NCI-H2196 (cell line): Measurements from ENCODE around the gene PHC2.
A peak's percentile ranks its signal among the peaks of the same experiment; 100 is the strongest.

Experiments
- DNase-seq: peaks from one replicate; lab custom pipeline; 2025; ENCODE audit not compliant: unreplicated experiment; lab: John Stamatoyannopoulos, UW

PHC2 gene

DNA sequence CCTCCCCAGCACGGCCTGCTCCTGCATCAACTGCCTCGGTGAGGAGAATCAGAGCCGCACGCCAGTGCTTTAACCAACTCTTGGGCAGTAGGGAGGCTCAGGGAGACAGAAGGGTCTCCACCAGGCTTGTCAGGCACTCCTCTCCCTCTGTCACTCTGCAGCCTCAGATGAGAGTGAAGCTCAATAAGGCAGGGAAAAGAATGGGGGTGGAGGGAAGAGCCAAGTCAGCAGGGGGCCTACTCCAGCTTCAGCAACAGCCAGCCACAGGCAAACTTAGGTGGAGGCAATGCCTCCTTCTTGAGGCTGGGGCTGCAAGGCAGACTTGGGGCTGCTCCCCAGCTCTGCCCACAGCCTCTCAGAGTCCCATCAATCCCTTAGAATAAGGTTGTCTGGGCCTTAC is 58.2 kb downstream of the PHC2 start:
- no peak for DNase-seq

DNA sequence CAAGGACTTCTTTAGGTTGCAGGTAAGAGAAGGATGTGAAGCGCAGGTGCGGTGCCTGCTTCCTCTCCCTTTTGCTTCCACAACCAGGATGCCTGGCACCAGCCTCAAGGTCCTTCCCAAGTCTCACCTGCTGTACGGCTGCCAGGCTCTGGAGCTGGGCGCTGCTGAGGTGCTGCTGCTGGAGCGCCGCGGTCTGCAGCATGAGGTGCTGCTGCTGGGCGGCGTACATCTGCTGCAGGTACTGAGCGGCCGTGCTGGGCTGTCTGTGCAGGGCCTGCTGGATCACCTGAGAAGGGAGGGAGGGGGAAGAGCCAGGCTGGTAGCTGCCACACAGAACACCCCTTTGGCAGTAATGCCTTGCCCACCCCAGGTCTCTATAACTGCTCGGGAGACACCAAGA is 58.7 kb downstream of the PHC2 start:
- DNase-seq, result no peak

DNA sequence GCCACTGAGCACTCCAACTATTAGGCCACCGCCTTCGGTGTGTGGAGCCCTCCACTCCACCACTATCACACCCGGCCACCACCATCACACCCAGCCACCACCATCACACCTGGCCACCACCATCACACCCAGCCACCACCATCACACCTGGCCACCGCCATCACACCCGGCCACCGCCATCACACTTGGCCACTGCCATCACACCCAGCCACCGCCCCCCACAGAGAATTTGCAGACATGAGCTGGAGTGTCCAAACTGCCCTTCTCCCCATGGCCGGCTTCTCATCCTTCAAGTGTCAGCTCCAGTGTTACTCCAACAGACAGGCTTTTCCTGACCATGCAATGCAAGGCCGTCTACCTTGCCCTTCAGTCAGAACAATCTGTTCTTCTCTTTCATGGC is 59.6 kb downstream of the PHC2 start:
- no peak for DNase-seq

DNA sequence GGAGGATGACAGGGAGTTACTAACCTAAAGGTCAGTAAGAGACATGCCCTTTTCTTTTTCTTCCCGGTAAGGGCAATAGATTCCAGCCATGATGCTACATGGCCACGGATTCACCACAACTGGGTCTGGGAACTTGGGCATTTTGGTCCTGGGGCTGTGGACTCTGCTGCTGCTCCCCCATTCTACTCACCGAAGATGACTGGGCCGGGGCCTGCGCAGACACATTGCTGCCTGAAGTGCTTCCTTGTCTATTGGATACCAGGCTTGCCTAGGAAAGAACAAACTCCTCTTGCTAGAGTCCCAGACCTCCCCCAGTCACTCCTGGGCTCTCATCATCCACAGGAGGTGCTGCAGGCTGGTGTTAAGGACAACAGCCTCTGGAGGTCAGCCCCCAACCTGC is 60.1 kb downstream of the PHC2 start:
- no peak for DNase-seq

DNA sequence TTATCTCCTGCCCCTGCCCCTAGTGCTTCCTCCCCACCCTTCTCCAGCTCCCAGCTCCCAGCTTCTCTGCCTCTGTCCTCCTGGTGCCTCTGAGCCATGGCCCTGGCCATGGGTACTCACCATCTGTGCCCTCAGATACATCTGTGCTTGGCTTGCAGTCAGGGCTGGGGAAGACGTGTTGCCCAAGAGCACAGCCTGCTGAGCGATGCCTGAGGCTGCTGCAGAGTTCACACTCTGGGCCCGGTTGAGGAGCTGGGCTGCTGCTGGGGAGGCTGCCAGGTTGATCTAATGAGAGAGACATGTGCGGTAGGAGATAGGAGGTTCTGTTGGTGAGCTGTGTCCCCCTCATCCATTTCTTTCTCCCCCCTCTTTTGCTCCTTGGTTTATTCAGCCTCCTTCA is 60.6 kb downstream of the PHC2 start:
- DNase-seq, result no peak

DNA sequence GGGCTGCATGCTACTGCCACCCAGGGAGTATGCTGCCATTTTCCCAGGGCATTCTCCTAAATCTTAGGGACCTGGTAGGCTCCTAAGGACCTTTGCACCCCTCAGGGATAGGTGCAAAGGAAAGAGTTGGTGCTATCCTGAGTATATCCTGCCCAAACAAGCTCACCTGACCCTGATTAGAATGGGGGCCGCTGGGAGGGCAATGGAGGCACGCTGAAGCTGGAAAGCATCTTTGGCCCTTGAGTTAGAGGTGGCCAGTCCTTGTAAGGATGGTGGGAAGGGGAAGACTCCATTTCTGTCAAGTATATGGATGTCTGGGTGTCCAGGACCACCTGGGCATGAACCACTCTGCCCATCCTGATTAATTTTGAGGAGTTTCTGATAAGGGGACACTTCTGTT is 61.1 kb downstream of the PHC2 start:
- no peak for DNase-seq

DNA sequence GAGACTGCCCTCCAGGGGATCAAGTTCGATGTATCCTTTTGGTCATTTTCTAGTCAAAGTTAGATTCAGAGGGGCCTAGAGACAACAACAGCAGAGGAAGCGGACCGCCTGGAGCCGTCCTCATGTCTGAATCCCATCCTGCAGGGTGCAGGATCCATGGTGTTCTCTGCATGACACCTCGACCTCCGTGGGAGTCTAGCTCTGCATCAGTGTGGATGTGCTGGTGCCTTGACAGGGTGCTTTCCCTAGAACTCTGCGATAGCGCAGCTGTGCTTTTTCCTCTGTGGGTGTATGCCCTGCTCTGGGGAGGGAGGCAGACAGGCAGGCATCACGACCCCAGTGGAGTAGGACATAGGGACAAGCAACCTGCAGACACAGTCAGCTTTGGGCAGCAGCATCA is 61.8 kb downstream of the PHC2 start:
- DNase-seq, result no peak

DNA sequence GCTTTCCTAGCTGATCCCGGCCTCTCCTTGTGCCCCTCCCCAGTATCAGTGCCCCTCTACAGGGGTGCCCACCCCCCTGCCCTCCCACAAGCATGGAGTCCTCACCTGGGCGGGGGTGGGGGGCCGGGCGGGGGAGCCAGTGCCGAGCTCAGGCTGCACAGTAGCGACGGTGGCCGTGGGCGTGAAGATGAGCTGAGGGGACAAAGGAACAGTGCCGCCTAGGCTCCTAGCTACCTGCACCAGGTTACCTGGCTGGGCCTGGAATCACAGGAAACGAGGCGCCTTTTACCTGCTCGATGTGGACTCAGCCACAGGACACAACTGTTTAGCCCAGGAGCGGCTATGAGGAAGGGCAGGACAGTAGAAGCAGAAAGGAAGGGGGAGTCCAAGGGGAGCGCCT is 62.5 kb downstream of the PHC2 start:
- DNase-seq, result no peak

DNA sequence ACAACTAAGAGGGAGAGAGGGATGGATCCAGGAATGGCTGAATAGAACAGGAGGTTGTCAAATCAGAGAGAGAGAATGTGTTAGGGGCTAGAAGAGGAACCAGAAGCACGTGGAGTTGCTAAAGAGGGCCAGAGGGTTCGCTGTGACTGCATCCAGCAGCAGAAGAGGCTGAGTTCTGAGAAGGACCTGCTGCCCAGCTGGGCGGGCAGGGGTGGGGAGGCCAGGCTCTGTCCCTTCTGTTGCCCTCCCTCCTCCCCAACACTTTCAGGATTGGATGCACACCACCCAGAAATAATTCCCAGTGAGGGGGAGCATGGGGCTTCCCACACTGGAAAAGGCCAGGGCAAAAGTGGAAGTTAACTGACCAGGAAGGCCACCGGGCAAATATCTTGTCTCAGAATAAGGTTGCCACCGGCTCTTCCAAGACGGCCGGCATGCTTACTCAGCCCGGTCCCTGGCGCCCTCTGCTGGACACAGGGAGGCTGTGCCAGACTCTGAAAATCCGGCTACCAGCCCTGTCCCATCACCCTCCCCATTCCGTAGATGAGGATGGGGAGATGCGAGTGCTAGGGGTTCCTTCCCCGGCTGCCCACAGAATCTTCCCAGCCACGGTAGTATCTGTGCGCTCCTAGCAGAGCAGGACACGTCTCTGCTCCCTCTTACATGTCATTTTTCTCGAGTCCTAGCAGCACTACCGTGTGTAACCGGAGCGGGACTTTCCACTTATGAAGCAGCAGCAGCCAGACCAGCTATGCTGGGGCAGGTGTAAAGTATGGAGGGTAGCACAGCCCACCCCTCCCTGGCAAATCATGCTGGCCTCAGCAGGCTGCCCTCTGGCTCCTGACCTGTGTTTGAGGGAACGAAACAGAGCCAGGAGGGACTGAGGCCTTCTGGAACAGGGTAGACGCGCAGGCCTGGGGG is 63.1 kb downstream of the PHC2 start:
- DNase-seq, result peak; percentile 87

DNA sequence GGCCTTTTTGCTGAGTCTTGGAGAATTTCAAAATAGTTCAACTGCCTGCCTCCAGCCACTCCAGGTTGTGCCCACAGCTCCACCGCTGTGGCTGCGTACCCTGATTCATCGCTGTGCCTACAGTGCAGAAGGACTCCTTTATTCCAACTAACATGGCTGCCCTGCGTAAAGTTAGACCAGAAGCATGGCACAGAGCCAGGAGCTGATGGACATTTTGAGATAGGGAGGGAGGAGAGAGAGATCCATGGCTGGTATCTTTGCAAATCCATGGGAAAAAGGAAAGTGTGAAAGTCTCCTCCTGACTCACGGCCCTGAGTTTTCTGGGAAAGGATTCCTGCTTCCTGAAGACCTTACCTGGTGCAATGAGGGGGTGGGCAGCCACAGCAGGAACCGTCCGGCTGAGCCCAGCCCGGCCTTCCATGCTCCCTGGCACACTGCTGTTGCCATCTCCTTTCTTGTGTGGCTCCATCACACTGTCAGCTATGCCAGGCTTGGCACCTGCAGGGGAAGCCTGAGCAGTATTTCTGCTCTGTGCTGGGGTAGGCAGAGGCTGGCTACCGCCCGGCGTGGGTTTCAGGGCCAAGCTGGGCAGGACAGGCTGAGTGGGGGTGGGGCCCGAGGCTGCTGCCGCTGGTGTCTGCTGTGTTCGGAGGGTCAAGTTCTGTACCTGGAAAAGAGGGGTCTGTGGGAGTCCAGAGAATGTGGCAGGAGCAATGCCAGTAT is 64.0 kb downstream of the PHC2 start:
- DNase-seq, result peak; percentile 12

DNA sequence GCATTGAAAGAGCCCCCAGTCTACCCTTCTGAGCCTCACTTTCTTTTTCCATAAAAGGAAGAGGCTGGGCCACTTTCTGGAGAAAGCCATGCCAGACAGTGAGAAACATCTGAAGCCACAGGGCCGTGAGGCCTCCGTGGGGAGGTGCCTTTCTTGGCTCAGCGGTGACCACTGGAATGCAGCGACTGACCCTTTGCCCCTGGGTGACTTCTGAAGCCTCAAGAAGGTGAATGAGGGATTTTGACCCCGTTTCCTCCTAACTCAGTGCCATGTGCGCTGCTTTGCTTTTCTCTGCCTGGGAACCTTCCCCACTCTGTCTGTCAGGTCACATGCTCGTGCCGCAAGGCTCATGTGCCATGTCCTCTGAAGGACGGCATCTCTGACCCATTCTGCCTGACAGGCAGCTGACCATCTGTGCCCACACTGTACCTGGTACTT is 65.3 kb downstream of the PHC2 start:
- DNase-seq, result no peak

DNA sequence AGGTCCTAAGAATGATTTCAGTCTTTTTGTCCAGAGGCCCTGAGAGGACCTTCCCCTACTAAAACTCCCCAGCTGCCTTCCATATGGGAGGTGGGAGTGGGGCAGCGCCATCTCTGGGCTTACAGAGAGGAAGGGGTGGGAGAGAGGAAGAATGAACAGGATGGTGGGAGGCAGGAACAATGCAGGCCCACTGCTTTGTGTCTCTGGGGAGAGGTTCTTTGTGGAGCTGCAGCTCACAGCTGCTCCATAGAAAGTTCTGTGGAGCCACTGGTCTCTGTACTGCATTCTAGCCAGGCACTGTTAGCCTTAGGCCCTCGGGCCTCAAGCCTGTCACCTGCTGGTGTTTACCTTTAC is 66.4 kb downstream of the PHC2 start:
- no peak for DNase-seq

DNA sequence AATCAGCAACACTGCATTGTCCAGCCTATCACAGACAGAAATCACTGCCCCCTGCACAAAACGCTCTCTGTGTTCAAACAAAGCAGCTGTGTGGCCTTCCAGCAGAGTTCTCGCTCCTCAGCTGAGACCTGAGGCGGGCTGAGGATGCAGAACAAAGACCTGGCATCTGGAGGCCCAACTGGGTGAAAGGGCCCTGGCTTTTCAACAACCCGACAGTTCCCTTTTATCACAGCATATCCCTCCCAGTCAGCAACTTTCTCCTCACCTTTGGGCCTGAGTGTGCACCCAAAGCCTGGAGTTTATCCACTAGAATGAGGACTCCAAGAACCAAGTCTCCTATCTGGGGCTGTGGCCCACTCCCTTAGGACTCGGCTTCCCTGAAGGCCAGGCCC is 67.4 kb downstream of the PHC2 start:
- DNase-seq, result no peak

DNA sequence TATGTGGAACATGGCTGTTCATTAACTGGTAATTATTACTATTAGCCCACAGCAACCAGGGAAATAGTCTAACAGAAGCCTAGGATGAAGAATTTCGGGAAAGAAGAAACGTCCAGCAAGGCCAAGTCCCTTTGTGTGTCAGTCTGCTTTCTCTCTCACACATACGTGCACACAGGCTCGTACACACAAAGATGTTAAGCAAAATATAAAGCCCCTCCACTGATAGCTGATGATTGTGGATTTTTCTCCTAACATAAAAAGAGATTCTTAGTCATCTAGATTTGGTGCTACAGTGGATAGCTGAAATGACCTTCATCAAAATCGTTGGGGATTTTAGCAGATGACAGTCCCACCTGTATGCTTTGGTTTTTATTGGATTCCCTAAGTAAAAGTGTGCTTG is 67.9 kb downstream of the PHC2 start:
- no peak for DNase-seq

DNA sequence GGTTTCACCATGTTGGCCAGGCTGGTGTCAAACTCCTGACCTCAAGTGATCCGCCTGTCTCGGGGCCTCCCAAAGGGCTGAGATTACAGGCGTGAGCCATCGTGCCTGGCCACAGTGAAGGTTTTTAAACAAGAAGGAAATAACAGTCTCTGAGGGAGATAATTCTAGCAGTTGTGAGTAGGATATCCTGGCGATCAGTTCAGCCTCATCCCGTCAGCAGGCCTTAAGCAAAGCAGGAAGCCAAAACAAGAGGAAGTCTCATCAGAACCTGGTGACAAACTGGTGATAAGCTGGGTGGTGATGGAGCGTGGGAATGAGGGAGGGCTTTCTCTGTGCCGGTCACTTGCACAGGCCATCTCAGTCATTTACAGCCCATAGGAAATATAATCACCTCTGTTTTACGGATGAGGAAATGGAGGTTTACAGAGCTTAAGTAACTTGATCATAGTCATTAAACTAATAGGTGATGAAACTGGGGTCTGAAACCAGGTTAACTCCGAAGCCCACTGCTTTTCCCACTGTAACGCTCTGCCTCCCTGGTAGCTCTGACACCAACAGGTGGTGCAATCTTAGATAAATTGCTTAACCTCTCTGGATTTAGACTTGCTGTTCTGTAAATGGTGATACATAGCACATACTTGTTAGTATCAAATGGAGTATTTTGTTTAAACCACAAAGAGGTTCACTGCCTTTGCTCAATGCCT is 69.2 kb downstream of the PHC2 start:
- DNase-seq, result no peak

DNA sequence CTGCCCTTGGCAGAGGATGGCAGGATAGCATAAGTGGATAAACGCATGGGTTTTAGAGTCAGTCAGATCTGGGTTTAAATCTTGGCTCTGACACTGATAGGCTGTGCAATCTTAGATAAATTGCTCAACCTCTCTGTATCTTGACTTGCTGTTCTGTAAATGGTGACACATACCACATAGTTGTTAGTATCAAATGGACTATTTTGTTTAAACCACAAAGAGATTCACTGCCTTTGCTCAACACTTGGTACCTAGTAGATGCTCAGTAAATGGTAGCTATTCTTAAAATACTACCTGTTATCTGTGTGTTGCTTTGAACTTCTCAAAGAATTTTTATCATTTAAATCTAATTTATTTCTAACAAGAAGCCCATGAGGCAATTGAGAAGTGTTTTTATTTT is 70.5 kb downstream of the PHC2 start:
- no peak for DNase-seq

DNA sequence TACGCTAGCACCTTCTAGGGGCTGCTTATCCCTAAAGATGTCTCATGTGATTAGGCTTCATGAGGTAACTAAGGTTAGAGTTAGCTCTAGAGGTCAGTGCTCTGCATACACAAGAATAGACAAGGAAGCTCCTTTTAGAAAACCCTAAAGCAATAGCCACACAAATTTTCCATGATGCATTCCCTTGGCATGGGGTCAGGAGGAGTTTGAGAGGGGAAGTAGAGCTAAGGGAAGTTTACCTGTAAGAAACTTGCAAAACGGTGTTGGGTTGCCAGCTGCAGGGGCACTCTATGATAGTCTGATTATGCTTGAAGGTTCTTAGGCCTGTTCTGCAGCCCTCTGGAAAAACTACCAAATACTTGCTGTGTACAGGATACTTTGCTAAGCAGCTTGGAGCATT is 71.0 kb downstream of the PHC2 start:
- no peak for DNase-seq

DNA sequence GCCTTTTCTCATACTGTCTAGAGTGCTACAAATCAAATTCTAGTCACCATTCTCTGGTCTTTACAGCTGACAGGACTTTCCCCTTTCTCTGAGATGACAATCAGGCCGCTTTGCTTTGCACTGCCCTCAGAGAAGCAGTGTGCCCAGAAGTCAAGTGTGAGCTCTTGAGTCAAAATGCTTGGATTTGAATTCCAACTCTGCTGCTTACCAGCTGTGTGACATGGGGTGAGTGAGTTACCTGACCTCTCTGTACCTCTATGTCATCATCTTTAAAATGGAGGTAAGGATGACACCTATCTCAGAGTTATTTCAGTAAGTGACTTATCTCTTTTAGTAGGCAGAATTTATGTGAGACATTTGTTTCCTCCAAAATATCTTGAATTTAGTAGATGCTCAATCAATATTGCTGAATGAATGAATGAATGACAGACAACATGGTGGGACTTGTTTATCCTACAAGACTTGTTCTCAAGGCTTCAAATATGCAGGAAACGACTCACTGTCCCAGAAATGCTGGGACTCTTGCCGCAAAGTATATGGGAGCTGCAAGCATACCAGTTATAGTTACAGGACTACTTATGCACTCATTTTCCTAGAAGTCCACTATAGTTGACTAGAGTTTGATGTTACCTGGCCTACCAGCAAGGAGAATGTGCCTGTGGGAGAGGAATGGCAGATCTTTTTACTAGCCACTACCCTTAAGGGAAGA is 71.9 kb downstream of the PHC2 start:
- no peak for DNase-seq

DNA sequence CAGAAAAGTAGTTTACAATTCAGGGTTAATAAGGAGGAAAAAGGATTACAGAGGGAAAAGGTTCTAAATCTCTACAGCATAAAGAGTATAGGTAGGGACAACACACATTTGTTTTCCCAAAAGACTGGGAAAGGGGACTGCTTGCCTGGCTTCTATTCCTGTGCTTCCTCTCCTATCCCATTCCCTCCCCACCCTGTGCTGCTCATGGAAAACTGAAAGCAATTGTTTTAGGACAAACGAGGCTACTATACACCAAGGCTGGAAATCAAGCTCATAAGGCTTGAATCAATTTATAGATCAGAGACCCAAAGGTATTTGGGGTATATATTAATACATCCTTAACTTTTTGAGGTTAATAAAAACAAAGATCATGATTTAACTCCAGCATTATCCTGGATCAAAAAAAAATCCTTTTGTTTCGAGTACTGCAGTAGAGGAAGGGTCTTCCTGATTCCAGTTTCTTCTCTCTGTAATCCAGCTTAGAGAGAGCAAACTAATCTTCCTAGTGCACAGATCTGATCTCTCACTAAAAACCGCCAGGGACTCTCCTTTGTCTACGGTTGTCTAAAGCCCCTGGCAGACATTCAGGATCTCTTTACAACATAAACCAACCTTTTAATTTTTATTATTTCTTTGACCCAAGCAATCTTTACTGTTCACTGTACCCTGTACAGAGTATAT is 72.6 kb downstream of the PHC2 start:
- no peak for DNase-seq

DNA sequence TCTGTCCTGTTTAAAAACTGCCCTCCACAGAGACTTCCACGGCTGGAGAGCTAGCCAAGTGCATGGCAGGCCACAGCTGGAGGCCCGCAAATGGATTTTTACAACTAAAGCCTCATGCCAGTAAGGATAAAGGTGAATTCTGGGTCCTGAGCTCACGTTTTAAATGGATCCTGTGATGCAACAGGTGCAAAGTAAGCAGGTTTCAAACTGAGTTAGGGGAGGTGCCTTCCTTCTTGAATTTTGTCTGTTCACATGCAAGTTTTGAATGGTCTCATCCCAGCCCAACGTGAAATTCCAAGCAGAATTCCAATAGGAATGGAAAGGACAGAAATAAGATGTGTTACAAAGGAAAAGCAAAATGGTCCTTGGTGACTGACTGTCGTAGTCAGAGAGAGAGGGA is 73.8 kb downstream of the PHC2 start:
- no peak for DNase-seq
